OCI-M1 (cell line): ENCODE data around the gene MYF5.

ENCODE experiments used
- DNase-seq: peaks from one replicate; lab custom pipeline; 2025; lab: John Stamatoyannopoulos, UW

Gene MYF5

DNA sequence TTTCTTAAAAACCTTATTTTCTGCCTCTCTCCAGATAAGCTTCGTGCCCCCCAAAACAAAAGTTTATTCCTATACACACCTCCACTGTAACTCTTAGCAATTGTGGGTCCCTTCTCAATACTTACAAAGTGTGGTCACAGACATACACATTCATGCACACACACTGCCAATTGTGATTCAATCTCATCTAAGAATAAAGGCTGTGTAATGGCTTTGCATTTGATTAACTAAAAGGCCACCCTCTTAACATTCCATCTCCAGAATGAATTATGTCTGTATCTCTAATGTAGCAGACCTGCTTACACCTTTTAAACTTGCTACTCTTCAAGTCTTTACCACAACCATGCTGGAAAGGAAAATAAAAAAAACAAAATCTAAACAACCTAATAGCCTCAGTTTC is 49.5 kb downstream of the MYF5 start:
- DNase-seq: no peak

- no peak for DNase-seq
Observed at GRCh38 chr12:80766897-80767296, 50.2 kb downstream of the MYF5 start.
